HG03039 (cell line): ENCODE data around the gene CCL15.
"Not testable (repeated sequence)": the region's sequence is repeated elsewhere in the genome, so short reads cannot be mapped to it uniquely, and the experiment has no call there.

Source experiments
- ATAC-seq: cut with Tn5 transposase; IDR thresholded peaks from one replicate; pipeline ENCODE4 v1.9.1; 2021; ENCODE audit warnings: mild to moderate bottlenecking, moderate library complexity; ENCODE audit not compliant: unreplicated experiment

The CCL15 gene

DNA sequence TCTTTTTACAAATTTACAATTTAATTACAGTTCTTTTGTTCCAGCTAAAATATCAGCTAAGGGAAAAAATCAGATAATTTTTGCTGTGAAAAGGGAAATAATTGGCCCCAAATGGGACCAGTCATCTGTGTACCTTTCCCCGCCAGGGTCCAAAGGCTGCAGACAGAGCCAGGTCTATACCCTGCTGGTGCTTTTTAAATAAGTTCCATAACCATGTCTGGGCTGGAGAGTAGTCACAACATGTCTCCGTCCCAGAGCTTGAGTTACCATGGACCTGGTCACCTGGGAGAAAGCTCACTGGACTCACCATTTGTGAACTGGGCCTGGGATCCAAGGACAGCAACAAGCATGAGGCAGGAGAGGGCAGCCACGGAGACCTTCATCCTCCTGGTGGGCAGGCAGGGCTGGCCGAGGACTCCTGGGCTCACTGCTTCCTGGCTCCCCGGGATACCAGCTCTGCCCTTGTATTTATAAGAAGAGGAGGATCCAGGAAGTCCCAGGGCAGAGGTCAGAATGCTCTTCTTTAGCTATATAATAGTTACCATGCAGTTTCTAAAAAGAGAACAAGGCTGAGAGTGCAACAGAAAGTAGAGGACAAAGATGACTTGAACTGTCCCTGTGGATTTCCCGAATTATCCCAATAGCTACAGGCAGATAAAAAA, at the start of gene CCL15:
Gene CCL15 (minus strand): TSS at position 444 of the 662 bp plus-strand sequence. CDS start 61 bp downstream, at position 383.
- ATAC-seq = no peak

DNA sequence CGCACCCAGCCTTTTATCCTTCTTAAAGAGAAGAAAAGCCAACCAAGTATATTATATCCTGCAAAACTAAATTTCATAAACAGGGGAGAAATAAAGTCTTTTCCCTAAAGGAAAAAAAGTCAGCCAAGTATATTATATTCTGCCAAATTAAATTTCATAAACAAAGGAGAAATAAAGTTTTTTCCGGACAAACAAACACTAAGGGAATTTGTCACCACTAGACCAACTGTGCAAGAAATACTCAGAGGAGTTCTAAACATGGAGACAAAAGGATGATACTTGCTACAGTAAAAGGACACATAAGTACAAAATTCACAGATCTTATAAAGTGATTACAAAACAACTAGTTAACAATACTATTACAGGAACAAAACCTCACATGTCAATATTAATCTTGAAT, 48.3 kb upstream of the CCL15 start:
- no peak for ATAC-seq

DNA sequence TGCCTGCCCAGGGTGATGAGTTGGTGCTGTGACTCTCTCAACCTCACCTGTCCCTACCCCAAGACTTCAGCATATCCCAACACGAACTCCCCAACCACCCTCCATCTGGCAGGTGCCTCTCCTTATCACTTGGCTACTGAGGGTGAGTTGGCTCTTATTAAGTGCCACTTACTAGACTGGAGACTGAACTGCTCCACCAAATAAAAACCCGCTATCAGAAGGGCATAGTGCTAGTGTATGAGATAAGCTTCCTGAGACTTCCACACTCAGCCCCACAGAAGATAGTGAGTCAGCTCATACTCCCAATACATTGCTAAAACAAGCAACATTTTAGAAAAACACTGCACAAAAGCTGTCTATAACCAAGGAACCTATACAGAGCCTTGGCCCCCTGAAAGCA, 46.7 kb upstream of the CCL15 start:
- no peak for ATAC-seq

DNA sequence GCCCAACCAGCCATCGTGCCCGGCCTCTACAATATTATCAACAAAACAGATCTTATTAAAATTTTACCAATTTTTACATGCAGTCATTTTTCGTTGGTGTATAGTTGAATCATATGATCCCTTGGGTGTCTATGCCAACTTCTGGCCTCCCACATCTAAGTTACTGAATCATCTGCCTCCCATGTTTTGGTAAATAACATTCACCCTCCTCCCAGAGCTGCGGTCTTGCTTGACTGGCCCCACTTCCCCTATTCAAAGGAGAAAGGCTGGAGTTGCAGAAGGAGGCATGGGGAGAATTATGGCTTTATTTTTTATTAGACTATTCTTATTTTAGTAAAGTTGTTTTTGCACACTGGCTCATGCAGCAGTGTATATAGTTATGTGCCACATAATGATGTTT, 34.9 kb upstream of the CCL15 start:
- no peak for ATAC-seq

GRCh38 chr17:36034127-36034526, 32.8 kb upstream of the CCL15 start:
- no peak for ATAC-seq

DNA sequence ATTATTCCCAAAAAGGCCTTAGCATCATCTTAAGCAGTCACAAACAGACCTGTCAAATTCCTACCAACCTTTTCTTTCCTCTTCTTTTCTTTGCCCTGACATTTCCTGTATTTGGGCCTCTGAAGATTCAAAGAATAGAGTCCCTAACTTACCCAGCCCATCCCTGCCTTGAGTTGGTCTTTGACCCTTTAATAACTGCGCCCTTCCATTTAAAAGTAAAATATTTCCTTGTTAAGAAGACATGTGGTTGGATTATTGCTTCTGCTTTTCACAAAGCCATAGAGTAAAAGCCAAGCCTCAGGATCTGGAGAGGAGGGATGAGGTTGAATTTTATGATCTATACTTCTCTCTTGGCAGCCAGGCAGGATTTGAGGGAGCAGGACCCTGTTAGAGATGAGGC, 29.6 kb upstream of the CCL15 start:
- no peak for ATAC-seq

DNA sequence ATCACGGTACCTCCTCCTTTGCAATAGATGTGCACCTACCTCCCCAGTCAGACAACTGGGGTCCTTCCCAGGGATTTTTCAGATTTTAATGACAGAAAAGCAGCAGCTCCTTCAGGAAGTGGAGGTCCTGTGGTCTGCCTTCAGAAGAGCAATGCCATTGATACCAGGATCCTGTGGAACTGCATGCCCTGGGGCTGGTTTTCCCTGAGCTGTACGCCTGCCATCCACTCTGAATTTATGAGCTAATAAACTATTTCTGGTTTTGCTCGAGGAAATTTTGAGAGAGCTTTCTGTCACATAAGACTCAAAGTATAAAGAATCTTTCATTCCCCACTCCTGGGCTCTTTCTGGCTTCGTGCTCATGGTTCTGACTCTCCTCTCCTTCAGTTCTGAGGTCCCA, 26.4 kb upstream of the CCL15 start:
- ATAC-seq = no peak

- no peak for ATAC-seq
Measured at GRCh38 chr17:36024106-36024869, 22.9 kb upstream of the CCL15 start.

DNA sequence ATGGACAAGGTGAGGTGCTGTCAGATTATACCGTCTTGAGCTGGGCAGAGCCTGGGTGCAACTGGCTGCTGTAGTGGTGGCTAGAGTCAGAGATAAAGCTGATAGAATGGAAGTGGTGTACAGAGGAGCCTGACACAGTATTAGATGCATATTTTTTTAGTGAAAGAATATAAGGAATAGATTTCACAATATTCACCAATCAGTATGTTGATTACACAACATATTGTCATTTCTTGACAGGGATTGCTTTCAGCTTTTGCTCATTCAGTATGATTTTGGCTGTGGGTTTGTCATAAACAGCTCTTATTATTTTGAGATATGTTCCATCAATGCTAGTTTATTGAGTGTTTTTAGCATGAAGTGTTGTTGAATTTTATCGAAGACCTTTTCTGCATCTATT, 18.1 kb upstream of the CCL15 start:
- no peak for ATAC-seq

DNA sequence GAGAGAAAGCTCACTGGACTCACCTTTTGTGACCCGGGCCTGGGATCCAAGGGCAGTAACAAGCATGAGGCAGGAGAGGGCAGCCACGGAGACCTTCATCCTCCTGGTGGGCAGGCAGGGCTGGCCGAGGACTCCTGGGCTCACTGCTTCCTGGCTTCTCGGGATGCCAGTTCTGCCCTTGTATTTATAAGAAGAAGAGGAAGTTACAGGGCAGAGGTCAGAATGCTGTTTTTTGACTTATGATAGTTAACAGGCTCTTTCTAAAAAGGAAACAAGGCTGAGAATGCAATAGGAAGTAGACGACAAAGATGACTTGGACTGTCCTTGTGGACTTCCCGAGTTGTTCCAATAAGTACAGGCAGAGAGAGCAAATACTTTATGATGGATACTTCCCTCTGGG, 16.4 kb upstream of the CCL15 start, which contains the start of gene CCL23:
Gene CCL23 (minus strand): TSS at position 174 of the 400 bp plus-strand sequence. CDS start 75 bp downstream, at position 99.
- no peak for ATAC-seq

GRCh38 chr17:36016555-36016954, 15.2 kb upstream of the CCL15 start:
- ATAC-seq = no peak

DNA sequence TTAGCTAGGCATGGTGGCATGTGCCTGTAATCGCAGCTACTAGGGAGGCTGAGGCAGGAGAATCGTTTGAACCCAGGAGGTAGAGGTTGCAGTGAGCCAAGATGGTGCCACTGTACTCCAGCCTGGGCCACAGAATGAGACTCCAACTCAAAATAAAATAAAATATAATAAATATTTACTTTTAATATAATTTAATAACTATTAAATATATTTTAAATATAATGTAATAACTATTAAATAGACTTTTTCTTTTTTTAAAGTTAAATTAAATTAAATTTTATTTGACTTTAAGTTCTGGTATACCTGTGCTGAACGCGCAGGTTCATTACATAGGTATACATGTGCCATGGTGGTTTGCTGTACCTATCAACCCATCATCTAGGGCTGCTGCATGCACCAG, 14.5 kb upstream of the CCL15 start:
- ATAC-seq = not testable (repeated sequence)

DNA sequence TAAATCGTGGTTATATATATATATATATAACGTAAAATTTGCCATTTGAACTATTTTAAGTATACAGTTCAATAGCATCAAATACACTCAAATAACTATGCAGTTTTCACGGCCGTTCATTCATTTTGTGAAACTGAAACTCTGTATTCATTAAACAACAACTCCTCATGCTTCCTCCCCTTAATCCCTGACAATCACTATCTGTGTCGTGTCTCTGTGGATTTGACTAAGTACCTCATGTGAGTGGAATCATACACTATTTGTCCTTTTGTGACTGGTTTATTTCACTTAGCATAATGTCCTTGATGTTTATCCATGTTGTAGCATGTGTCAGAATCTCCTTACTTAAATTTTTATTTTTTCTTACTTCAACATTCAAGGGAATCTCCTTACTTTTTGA, 13.6 kb upstream of the CCL15 start:
- ATAC-seq = no peak

- ATAC-seq = no peak
Measured at GRCh38 chr17:36011201-36011600, 9.8 kb upstream of the CCL15 start.

GRCh38 chr17:36008998-36009665, 7.8 kb upstream of the CCL15 start:
- ATAC-seq = no peak

GRCh38 chr17:36004594-36005108, 3.3 kb upstream of the CCL15 start:
- ATAC-seq = no peak

DNA sequence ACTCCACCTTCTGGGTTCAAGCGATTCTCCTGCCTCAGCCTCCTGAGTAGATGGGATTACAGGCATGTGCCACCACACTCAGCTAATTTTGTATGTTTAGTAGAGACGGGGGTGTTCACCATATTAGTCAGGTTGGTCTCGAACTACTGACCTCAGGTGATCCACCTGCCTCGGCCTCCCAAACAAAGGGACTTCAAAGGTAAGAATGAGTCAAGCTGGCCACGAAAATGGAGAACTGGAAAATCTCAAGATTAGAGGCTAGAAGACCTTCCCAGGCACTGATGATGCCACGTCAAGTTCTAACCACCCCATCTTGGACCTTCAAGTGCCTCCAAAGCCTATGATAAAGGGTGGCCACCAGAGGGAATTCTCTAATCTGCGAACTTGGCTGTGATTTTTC, 1.3 kb upstream of the CCL15 start:
- no peak for ATAC-seq

GRCh38 chr17:36001862-36002603, 680 bp upstream of the CCL15 start:
- no peak for ATAC-seq

GRCh38 chr17:36000732-36001109, 632 bp downstream of the CCL15 start:
- no peak for ATAC-seq

DNA sequence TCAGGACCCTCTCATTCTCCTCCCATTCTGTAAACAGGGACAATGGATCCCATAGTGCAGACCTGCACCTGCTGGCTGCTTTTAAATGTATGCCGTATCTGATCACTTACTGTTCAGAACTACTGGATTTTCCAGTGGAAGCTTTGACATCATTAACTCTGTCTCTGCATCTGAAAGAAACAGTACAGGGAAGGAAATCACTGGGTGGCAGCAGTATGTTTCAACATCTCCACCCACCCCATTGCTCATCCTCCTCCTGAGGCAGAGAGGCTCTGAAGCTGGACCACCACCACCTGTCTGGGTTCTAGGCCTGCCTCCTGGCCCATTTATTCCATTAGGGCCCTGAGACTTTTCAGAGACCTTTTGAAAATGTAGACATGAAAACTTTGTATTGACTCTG, 2.6 kb downstream of the CCL15 start:
- no peak for ATAC-seq

DNA sequence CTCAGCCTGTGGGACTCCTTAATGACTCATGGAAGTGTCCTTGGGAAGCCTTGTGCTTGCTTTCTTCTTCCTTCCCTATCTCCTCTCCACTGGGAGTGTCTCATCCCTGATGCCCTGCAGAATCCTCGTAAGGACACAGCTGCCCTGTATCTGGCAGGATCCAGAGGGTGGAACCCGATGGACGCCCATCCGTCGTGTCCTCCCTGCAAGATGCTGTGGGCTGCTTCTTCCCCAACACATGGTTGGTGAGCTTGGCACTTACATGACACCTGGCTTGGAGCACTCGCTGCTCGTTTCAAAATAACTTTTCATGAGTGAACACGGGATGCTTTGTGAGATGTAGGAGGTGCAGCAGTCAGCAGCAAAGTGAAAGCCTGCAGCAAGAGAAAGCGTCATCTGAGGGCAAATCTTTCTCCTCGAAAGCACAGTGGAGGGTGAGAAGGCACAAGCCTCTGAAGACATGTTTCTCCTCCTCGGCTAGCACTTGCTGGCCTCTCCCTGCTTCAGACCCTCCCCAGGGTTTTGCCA, 3.3 kb downstream of the CCL15 start:
- ATAC-seq = no peak
